LNCaP clone FGC (cell line): ENCODE data around the gene ZNF768.

Source experiments
- DNase-seq: peaks from one replicate; pipeline ENCODE4 v3.0.0-alpha.2; 2011; ENCODE audit warnings: low read depth
- H3K4me3 ChIP-seq: 2 replicates; pipeline ENCODE4 v1.5.1; 2011; ENCODE audit warnings: mild to moderate bottlenecking, low read depth, low read length, control low read depth
- CTCF ChIP-seq: IDR thresholded peaks from 2 replicates; pipeline ENCODE4 v1.5.1; 2012; ENCODE audit warnings: mild to moderate bottlenecking; ENCODE audit not compliant: control insufficient read depth, insufficient read depth; ENCODE audit errors: extremely low read depth

Gene ZNF768

DNA sequence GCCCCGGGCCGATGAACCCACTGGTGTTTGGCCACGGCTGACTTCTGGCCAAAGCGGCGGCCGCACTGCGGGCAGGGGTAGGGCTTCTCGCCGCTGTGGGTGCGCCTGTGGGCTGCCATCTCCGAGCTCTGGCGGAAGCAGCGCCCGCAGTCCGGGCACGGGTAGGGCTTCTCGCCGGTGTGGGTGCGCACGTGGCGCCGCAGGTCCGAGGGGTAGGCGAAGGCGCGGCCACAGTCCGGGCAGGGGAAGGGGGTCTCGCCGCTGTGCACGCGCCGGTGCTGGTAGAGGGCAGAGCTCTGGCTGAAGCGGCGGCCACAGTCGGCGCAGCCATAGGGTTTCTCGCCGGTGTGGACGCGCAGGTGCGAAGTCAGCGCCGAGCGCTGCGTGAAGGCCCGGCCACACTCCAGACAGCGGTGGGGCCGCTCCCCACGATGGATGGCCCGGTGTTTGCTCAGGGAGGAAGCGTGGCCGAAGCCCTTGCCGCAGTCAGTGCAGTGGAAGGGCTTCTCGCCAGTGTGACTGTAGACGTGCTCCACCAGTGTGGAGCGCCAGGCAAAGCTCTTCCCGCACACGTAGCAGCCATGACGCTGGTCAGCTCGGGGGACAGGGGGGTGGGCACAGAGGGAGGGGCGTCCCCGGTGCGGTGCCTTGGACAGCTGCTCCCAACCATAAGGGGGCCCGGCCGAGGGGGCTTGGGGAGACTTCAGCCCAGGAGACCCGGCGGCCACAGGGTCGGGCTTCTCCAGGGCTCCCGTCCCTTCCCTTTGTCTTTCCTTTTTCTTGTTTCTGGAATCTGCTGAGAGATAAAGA, 29.2 kb upstream of the ZNF768 start:
- TF ChIP-seq CTCF = no peak
- DNase-seq = no peak
- H3K4me3 ChIP-seq = no peak overlapping the region

DNA sequence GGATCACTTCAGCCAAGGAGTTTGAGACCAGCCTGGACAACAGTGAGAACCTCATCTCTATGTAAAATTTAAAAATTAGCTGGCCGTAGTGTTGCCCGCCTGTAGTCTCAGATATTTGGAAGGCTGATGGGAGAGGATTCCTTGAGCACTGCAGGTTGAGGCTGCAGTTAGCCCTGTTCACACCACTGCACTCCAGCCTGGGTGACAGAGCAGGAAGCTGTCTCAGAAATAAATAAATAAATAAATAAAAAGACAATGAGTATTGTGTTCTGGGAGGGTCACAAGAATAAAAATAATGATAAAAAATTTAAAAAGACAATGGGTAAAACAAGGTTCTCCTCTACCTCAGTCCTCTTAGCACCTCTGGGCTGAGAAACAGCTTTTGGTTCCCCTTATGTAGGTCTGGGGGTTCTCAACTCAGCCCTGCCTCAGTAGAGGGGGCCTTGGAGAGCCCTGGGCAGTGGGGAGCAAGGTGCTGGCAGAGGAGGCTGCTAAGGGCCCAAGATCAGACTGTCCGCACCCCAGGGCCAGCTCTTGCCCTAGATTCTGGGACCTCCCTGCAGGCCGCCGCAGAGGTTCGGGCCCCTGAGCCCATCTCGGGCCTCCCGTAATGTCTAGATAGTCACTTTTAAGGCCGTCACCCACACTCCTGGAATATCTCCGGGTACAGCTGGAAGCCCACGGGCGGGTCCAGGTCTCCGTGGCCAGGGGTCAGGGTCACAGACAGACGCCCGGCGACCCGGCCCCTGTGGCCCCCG, 28.4 kb upstream of the ZNF768 start:
- TF ChIP-seq CTCF = no peak
- no peak overlapping the region for H3K4me3 ChIP-seq
- no peak for DNase-seq

DNA sequence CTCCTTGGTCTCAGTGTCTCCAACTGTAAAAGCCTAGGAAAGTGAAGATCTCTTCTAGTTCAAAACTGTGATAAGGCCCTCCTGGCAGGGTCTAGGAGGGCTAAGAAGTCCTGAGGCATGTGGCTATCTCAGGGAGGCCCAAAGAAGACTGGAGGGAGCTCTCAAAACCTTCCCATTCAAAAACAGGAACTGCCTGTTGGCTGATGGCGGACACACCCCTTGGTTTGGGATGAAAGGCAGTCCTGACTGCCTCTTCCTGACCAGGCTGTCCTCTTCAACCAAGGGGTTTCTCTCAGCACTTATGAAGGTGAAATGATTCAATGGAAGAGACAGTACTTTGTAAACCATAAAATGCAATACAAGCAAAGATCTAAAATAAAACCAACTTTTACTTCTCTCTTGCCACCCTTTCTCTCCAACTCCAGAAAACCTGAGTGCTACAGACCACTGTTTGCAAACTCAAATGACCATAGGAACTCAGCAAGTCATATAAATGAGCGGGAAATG, 27.1 kb upstream of the ZNF768 start:
- TF ChIP-seq CTCF = no peak
- DNase-seq = no peak
- H3K4me3 ChIP-seq = no peak overlapping the region

GRCh38 chr16:30552956-30553355, 26.6 kb upstream of the ZNF768 start:
- DNase-seq = no peak
- no peak for TF ChIP-seq CTCF
- H3K4me3 ChIP-seq = no peak overlapping the region

DNA sequence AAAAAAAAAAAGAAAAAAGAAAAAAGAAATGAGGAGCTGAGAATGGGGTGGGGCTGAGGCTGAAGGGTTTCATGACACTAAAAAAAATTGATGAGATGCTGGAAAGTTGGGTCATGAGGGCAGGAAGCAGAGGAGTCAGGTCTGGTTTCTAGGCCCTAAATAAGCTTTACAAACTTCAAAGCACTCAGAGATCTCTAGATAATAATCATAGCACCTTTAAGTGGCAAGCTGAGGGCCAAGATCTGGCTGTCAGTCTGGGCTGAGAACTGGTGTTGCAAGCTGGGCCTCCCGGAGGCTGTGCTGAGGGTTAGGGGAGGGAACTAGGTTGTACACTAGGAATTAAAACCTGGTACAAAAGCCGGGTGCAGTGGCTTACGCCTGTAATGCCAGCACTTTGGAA, 25.4 kb upstream of the ZNF768 start:
- no peak for TF ChIP-seq CTCF
- H3K4me3 ChIP-seq = no peak overlapping the region
- DNase-seq = no peak

GRCh38 chr16:30548416-30549253, 22.3 kb upstream of the ZNF768 start:
- no peak for TF ChIP-seq CTCF
- DNase-seq = no peak
- H3K4me3 ChIP-seq = no peak overlapping the region
